Stimulated activated CD8-positive, alpha-beta memory T cell treated with anti-CD3 and anti-CD28 coated beads, Interleukin-12 subunit alpha, Interleukin-12 subunit beta, amount 100 ng/mL, for 24 hours (primary cell): ENCODE measurements around the gene PIK3R6.
"Not testable (repeated sequence)": the region's sequence is repeated elsewhere in the genome, so short reads cannot be mapped to it uniquely, and the experiment has no call there.

Experiments used
- DNase-seq: peaks from one replicate; pipeline ENCODE4 v3.0.0-alpha.2; 2020; ENCODE audit errors: extremely low read depth

PIK3R6 gene

DNA sequence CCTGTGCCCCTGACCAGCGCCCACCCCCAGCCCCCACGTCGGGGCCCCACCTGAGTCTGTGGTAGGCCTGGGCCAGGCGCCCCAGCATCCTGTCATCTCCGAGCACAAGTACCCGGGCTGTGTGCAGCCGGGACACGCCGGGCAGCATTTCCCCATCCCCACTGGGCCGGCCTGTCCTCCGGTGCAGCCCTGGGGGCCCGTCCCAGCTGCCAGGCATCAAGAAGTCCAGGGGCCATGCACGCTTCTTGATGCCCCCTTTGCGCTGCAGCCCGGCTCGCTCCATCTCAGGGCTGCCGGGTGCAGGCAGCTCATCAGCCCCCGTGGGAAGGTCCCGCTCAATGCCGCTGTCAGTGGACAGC lies 39.0 kb downstream of the PIK3R6 start:
- DNase-seq = no peak

DNA sequence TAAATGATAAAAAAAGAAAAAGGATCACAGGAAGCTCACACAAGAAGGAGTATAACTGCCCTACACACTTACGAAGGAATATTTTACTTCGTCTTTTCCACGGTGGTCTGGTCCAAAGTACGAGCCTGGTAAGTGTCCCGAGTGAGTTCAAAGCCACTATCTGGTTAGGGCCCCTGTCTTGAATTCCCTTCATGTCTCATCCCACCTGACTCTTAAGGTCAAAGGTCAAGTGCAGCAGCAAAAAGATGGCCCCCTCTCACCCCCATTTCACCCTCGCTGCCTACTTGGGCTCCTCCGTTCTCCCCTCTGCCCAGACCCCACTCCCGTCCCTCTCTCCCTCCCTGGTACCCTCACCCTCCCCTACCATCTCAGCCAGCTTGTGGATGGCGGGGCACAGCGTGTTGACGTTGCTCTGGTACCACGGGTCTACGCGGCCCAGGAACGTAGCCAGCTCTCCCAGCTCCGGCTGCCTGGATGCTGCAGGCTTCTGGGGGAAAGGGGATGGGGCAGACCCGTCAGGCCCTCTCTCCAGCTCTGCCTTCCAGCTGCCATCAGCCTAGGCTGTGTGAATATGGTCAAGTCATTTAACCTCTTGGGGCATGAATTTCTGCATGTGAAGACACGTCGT lies 40.6 kb downstream of the PIK3R6 start:
- DNase-seq = no peak

DNA sequence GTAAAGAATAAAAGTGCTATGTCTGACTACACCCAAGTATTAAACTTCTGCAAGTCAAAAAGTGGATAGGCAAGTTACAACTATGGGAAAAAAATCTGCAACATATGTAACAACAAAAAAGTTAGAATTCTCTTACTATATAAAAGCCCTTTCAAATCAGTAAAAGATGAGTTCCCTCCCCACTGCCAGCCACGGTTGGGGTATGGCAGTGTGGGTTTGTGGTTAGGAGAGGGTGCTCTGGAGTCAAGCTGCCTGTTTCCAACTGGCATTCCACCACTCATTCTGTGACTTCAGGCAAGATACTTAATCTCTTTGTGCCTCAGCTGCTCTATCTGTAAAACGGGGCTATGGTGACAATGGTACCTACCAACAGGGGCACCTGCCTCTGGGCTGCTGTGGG lies 41.7 kb downstream of the PIK3R6 start:
- DNase-seq = no peak

DNA sequence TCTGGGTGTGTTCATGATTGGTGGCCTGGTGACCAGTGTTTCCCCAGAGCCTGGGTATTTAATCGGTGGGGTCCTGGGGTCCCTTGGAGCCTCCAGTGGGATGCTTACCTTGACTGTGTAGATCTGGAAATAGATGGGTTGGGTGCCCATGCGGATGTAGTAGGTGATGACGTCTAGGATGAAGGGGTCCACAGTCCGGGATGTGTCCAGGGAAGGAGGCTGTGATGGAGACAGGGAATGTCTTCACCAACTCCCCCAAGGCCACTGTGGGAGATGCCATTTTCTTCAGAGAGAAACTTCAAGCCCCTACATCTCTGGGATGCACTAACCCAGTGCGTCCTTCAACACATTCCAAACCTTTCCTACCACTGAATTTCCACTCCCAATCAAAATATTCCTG lies 44.2 kb downstream of the PIK3R6 start:
- no peak for DNase-seq

DNA sequence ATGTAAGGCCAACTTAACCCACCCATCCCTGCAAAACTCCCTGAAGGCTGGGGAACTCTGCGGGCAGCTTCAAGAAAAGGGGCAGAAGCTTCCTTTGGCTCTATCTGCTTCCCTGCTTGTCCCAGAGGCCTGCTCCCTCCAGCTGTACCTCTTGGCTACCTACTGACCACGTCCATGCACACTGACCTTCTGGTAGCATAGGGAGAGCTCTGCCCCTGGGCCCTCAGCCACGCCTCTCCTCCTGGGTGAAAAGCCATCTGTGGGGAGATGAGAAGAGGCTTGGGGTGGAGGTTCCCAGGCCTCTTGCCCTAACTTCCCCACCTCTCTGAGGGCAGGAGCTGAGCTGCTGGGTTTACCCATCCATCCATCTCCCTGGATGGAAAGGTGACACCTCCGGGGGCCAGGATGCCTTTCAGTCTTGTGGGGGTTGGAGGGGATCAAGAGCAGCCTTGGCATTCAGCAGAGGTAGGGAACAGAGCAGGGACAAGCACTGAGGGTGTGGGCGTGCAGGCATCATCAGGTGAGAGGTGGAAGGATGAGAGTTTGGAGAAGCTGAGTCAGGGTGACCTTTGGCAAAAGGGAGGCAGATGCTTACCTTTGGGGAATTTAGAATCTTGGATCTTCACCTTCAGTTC lies 45.0 kb downstream of the PIK3R6 start:
- no peak for DNase-seq

DNA sequence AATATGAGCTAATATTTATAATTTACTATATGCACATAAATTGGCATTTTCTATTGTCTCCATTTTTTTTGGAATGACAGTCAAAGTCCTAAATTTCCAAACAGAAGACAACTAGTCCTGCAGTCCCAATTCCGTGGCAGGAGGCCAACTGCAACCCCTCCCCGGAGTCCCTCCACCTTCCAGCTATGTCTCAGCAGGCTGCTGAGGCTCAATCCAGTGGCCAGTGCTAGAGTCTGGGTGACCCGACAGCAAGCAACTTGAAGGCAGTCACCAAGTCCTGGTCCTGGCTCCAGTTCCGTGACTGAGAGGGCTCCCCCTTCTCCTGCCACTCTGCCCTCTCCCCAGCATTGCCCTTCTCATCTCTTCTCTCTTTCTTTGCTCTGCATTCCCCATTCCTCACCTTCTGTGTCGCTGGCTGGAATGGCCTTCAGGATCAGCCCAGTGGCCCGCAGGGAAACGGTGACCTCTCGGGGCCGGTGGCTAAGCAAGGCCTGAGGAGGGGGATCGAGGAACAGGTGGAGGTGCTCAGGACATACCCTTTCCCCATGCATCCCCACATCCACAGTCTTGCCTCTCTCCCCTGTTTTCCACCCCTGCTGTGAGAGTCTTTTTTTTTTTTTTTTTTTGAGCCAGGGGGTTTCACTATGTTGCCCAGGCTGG lies 45.9 kb downstream of the PIK3R6 start:
- DNase-seq = no peak

DNA sequence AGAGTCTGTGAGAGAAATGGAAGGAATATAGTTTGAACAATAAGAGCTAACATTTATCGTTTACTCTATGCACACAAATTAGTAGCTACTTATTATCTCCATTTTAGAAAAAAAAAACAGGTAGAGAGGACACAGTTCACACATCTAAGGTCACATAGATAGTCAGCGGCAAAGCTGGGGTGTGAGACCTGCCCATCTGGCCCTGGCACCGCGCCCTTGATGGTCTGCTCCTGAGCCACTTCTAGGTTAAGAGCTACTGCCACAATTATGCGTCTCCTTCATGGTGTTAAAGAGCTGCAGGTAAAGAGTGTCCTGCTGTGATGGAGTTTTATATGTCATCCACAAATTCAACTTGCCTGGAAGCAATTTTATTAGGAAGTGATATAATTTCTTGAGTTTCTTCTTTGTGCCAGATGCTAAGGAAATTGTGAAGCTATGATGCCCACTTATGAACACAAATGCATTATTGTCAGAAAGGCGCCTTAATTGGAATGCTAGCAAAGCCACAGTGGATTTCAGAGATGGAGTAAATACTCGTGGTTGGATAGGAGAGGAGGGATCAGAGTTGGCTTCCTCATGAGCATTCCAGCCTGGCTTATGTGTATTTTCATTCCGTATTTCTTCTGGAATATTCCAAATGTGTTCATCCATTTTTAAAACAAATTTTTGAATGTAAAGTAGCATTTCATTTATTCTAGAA lies 47.0 kb downstream of the PIK3R6 start:
- no peak for DNase-seq

DNA sequence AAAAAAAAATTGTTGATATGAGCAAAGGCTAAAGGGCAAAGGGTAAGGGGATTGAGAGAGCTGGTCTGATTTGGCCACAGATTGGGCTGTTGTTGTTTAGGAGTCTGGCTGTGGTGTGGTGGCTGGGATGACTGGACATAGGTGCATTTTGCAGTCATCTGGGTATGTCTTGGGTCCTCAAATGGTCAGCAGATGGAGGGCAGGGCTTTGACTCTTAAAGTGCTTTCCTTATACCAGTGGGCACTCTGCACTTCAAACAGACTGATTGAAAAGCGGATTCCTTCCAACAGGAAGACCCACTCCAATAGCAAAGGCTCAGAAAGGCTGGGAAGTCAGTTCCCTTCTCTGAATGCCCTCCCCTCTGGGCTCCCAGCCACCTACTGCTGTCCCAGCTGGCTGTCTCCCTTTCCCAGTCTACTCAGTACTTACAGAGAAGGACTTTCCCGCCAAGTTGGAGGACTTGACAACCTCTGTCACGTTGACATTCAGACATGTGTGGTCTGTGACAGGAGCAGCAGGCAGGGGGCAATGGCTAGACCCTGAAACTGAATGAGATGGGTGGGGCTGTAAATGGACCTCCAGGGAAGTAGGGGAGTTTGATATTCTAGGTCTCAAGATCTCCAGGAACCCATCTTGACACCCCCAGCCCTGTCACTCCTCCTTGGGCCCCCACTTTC lies 48.7 kb downstream of the PIK3R6 start:
- DNase-seq = no peak

DNA sequence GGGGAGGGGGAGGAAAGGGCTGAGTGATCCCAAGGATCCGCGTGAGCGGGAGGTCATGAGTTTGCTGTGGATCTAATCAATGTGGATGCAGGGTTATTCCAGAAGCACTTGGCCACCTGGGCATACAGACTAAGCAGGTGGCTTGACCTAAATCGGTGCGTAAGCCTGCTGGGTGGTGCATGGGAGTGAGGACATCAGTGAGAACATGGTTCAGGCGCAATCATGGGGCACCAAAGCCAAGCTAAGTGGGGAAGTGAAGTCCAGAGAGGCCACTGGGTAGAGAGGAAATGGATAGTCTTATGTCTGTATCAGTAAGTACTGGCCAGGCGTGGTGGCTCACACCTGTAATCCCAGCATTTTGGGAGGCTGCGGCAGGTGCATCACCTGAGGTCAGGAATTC lies 49.4 kb downstream of the PIK3R6 start:
- DNase-seq = no peak

DNA sequence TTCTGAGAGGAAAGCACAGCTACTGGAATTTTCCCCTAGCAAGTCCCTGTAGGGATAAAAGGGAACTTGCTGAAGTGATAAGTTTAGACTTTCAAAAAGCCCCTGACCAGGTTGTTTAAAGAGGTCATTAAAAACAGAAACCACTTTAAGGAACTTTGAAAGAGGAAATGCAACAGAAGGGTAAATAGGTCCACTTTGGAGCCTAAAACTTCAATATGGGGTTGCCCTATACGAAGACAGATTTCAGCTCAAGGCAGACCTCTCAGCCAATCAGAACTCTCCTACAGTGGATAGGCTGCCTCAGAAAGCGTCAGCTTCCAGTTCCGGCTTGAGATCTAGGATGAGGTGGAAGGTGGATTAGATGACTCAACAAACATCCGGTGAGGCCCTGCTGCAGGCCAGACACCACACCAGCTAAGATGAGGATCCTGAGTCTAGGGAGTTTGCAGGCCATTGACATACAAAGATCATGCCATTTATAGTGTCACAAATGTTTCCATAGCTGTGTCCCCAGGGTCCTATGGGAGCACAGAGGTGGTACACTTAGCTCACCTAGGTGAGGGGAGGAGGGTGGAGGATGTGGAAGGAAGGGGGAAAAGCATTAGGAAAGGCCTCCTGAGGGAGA lies 60.4 kb downstream of the PIK3R6 start:
- no peak for DNase-seq

DNA sequence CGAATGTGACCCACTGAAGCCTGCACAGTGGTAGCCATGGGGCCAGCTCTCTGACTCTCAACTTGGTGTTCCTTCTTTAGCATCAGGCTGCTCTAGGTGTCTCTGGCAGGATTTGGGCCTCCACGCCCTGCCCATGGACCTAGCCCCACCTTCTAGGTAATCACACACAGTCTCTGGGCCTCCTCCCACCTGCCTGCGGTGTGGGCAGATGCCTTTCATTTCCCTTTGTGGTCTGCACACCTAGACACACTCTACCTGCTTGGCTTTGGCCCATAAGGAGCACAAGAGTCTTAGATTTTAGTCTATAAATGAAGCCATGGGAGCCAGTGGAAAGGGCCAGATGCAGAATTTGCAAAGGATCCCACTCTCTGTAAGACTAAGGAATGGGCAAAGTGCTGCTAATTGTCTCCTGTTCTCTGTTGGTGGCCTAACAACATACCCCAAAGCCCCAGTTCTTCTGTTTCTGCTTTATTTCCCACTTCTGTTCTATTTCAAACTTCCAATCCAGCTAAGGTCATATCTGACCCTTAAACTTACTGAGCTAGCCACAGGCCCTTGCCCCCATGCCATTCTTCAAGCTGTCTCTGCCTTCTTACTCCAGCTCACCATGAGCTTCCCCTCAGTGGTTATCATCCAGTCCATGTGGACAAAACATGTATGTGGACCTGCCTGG lies 61.1 kb downstream of the PIK3R6 start:
- no peak for DNase-seq

DNA sequence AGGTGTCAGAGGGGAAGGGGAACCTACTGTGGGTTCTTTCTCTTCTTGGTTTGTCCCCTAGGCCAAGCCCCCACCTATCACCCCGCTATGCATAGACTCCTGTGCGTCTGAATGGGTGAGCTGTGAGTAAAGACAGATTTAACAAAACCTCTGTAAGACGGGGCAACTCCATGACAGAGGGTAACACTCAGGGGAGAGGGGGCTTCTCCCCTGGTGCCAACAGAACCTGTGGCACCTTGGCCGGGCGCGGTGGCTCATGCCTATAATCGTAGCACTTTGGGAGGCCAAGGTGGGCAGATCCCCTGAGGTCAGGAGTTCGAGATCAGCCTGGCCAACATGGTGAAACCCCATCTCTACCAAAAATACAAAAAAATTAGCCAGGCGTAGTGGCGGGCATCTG lies 62.1 kb downstream of the PIK3R6 start:
- DNase-seq = not testable (repeated sequence)

DNA sequence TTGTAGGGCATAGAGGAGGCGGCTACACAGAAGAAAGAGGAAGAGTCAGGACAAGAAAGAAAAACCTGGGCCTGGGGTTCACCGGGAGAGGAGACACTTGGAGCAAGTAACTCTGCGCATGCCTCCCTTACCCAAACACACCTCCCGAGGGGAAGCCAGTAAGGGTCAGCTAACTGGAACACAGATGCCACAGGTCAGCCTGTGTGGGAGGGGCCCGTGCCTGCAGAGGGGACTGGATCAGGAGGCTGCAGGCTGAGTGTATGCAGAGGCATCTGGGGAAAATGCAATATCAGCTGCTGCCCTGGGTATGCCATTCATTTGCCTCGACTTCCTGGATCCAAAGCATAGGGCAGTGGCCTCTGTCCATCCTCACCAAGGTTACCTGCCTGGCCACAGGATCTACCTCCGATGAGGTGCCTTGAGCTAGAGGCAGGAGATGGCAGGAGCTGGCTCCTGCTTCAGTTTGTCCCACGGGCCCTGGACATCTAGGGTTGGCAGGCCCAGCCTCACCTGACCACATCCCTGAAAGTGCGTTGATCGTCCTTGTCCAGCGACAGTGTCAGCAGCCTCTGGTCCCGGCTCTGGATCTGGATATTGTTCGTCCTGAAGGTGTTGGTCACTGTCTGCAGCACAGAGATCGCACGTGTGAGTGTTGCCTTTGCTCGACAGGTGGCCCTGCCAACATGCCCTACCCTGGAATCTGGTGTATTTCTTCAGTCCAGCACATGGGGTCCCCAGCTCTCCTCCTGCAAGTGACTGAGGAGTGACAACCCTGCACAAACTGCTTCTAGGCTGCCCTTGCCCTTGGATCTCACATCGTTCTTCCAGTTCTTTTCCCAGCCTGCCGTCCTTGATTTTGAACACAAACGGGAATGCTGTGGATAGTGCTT lies 63.7 kb downstream of the PIK3R6 start:
- DNase-seq = no peak

DNA sequence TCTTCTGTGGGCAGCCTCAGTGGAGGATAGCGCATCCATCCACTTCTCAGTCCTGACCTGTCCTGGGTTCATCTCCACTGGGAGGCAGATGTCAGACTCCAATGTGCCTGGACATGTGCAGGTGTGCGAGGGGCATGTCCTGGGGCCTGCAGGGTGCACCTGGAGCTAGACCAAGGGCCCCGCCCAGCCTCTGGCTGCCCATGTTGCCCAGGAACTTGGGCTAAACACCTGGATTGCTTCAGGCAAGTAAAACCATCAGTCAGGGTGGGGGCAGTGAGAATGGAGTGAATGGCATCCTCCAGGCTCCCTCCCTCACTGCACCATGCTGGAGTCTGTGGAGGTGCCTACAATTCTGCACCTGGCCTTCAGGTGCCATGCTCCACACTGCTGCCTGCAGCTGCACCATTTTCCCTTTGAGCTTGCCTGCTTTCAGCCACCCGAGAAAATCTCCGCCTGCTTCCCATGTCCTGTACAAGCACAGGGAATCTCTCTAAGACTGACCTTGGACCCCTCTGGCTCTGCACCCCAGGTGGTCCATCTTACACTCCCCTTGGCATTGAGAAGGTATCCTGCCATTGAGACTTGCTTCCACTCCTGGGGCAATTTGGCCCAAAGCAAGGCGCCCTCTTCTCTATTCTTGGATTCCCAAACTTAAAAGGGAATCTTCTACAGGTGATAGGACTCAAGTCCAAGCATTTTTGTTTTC lies 66.2 kb downstream of the PIK3R6 start:
- DNase-seq = no peak

DNA sequence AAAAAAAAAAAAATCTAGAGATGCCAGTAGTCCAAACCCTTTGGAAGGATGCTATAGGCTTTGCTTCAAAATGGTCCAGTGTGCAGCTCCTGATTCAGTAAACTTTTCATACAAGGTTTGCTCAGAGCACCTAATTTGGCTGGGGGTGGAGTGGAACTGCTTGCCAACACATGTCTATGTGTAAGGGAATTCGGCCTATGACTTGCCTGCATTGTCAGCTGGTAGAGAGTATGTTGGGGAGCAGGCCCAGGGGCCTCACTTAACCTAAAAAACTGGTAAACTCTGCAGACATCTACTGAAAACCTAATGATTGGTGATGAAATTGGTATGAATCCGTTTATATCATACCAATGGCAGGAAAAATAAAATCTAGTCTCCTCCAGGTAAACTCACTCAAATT lies 66.8 kb downstream of the PIK3R6 start:
- DNase-seq = no peak

DNA sequence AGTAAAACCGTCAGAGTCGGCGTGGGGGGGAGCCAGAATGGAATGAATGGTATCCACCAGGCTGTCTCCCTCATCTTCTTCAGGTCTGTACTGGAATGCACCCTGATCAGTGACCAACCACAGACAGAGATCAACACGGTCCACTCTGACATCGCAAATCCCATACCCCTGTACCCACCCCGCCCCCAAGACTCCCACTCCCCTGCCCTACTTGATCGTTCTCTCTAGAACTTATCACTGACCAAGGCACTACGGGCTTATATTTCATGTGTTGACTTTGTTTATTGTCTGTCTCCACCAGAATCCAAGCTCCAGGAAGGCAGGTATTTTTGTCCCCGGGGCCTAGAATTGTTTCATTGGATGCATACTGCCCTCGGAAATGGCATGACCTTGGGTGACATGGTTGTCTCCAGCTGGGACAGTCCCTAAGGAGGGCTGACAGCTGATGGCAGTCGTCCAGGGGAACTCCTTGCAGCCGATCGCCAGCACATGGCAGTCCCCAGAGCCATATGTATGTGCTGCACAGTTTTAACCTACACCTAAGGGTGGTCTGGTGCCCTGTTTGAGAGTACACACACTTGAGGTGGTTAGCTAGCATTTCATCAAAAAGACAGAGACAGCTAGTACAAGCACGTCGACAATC lies 67.8 kb downstream of the PIK3R6 start:
- no peak for DNase-seq

DNA sequence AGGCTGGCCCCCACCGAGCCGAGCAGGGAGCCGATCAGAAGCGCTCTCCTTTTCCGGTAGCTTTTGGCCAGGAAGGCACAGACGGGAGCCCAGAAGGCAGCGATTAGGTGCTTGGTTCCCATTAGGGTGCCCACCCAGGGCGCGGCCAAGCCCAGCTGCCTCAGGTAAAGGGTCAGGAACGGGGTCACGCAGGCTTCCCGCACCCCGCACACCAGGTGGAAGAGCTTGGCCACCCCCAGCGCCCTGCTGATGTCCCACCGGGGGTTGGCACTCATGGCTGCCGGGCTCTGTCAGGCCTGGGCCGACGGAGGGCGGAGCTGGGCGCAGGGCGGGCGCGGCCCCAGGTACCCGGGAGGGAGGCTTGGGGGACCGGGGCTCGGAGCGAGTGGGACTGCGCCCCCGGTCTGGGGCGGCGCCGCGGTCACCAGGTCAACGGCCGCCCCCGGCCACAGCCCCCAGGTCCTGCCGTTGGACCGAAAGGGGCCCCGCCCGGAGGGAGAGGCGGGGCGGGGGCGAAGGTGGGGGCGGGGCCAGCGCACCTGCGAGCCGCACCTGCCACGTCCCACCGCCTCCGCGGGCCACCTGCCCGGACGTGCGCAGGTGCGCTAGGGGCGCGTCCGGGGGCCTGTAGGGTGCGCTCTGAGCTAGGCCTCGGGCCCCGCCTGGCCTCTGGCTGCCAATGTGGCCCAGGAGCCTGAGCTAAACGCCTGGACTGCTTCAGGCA lies 68.5 kb downstream of the PIK3R6 start, which contains the start of gene MFSD6L:
Gene MFSD6L, minus strand, starts transcription at position 520 of the 724 bp plus-strand sequence. Its CDS starts 245 bp downstream, at position 275.
- DNase-seq = no peak

DNA sequence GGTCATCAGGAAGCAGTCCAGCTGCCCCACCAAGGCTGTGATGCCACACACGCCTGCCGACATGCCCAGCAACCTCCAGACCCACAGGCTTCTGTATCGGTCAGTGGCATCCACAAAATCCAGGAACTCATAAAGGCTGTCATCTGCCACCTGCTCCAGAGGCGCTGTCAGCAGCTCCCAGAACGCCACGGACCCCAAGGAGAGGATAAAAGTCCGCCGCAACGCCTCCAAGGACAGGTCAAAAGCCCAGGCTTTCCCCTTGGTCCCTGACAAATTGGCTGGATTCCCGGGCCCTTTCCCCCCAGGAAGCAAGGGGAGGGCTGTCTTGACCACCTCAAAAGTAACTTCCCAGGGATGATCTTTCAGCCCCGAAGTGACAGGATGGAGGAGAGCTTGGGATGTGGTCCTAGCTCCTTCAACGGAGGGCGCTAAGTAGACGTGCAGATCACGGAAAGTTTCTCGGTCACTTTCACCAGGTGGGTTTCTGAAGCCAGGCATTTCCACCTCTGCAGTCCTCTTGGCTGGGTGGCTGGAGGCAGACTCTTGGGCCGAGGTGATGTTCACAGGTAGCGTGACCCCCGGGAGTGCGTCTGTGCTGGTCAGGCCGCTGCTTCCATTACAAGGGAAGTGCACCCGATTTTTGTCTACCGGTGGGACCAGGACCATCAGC lies 69.2 kb downstream of the PIK3R6 start:
- DNase-seq = no peak
